ENCODE results near the gene MRPS6.

MRPS6 gene

DNA sequence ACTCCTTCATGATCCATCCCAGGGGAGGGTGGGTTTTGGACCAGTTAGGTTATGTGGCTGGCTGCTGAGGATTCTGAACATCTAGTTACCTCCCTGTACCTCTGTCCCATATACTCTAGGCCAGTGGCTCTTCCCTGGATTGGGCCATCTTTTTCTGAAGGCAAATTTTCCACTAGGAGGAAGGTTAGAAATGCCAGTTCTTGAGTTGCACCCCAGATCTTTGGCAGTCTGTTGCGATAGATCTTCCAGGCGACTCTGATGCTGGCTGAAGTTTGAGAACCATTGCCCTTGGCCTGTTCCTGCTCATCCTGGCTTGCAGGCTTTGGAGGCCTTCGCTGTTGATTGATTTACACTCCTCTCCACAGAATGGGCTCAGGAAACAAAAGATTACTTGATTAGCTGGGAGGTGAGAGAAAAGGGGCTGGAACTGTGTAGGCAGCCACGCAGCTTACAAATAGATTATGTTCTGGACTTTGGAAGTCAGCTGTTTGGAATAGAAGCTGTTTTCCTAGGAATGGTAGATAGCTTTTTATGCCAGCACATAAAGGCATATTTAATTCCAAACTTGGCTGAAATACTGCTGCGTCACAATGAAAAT, 110.1 kb downstream of the MRPS6 start:
- no peak for FAIRE-seq

DNA sequence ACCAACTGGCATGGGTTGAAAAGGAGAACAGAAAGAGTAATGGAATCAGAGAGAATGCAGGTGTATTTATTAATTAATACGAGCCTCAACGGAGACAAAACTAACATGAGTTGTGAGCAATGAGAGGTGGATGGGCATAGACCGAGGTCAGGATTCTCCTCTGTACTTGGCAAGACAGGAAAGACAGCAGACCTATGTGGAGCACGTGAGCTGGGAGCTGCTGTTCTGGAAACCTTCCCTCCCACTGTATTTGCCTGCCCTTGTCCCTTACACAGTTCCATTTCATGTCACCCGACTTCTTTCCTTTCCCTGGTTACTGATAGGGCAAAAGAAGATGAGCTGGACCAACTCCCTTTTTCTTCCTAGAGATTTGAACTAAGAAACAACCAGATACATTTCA, 110.9 kb downstream of the MRPS6 start:
- FAIRE-seq, result no peak

- FAIRE-seq, result no peak
Measured at GRCh38 chr21:34185026-34185750, 111.8 kb downstream of the MRPS6 start.

DNA sequence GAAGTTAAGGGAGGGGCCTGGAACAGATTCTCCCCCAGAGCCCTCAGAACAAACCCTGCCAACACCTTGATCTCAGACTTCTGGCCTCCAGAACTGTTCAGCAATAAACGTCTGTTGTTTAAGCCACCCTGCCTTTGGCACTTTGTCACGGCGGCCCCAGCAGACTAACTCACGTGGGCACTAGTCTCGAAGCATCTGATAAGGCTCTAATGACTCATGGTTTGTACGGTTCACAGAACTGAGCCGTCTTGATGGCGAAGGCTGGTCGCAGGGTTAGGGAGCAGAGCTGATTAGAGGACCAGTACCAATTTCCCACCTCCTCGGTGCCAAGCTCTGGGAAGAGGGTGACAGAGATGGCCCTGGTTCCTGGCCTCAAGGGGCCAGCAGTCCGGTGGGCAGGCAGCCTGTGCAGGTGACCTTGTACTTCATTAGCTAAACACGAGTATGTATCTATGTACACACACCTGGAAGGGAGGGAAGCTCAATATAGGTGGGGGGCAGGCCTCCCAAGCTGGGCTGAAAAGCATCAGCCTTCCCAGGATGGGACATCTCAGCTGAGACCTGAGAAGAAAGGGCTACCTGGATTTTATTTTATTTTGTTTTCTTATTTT, 112.8 kb downstream of the MRPS6 start:
- FAIRE-seq, result no peak

DNA sequence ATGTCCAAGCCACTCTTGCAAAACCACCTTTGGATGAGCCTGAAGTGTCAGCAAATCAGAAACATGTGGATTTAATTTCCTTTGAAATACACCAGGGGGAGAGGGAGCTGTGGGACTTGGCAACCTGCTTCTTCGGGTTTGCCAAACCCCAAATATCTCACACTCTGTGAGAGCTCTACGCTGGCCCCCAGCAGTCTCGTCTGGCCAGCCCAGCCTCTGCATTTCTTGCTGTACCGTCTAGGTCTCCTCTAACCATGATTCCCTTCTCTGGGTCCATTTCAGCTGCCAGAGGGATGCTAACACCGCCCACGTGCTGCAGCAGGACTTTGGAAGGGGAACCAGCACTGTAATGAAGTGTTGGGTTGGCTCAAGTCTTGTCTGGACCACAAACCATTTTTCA, 114.6 kb downstream of the MRPS6 start:
- no peak for FAIRE-seq

DNA sequence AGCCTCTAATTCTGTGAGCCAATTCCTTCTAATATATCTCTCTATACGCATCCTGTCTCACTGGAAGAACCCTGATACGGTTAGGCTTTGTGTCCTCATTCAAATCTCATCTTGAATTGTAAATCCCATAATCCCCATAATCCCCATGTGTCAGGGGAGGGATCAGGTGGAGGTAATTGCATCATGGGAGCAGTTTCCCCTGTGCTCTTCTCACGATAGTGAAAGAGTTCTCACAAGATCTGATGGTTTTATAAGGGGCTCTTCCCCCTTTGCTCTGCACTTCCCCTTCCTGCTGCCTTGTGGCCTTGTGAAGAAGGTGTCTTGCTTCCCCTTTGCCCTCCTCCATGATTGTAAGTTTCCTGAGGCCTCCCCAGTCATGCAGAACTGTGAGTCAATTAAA, 116.1 kb downstream of the MRPS6 start:
- FAIRE-seq, result no peak

- no peak for FAIRE-seq
Measured at GRCh38 chr21:34190576-34191321, 117.4 kb downstream of the MRPS6 start.

GRCh38 chr21:34191876-34192275, 118.5 kb downstream of the MRPS6 start:
- no peak for FAIRE-seq

All from A204.1 (cell line).